Measurements from ENCODE around the gene BAIAP2. TPM values are rescaled to one million over a fixed set of nuclear protein-coding genes. Genes with fewer than 3 reads are reported as not detected.

Gene BAIAP2
- total and polyA plus RNA-seq, 2 of the 13 experiments (the other 11 are each of a cell fraction or from before 2014, with no cell fraction given), result 22.5 to 24.0 TPM

DNA sequence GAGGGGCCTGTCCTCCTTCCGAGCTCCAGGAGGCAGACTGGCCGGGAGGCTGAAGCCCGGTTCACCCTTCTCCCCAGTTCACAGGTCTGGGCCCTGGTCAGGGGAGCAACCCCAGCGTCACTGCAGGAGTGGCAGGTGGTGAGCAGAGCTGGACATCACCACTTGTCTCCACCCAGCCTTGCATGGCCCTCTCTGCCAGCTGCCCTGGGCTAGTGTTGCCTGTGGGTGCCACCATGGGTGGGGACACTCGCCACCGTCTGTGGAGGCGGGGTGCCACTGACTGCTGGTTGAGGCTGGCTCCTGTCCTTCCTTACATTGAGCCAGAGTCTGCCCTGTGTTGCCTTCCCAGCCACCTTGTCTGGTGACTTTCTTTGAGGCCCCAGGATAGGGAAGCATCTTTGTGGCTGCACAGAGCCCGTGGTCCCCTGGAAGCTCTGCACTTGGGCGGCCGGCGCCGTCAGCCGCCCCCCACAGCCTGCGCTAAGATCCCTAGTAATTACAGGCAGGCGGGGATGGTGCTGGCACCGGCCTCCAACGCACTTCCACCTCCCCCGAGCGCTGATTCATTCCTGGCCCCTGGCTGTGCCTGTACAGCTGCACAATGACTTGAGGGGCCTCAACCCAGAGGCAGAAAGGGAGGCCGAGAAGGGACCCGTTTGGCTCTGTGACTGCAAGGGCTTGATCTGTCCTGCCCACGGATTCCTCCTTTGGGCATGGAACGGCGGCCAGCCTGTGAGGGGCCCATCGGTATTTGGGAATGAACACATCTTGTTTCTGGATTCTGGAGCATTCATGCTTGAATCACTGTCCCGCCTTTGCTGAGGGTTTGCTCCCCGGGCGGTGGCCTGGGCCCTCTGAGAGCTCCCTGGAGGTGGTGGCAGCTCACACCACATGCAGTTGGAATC lies 5.2 kb downstream of the BAIAP2 start (continued):
- TF ChIP-seq, protein P1, sequence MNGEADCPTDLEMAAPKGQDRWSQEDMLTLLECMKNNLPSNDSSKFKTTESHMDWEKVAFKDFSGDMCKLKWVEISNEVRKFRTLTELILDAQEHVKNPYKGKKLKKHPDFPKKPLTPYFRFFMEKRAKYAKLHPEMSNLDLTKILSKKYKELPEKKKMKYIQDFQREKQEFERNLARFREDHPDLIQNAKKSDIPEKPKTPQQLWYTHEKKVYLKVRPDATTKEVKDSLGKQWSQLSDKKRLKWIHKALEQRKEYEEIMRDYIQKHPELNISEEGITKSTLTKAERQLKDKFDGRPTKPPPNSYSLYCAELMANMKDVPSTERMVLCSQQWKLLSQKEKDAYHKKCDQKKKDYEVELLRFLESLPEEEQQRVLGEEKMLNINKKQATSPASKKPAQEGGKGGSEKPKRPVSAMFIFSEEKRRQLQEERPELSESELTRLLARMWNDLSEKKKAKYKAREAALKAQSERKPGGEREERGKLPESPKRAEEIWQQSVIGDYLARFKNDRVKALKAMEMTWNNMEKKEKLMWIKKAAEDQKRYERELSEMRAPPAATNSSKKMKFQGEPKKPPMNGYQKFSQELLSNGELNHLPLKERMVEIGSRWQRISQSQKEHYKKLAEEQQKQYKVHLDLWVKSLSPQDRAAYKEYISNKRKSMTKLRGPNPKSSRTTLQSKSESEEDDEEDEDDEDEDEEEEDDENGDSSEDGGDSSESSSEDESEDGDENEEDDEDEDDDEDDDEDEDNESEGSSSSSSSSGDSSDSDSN (CRISPR knock-in tag; IDR thresholded peaks at IDR 0.05), result 0 out of 2 replicates have a peak, but pooled peaks have one; percentile 34

DNA sequence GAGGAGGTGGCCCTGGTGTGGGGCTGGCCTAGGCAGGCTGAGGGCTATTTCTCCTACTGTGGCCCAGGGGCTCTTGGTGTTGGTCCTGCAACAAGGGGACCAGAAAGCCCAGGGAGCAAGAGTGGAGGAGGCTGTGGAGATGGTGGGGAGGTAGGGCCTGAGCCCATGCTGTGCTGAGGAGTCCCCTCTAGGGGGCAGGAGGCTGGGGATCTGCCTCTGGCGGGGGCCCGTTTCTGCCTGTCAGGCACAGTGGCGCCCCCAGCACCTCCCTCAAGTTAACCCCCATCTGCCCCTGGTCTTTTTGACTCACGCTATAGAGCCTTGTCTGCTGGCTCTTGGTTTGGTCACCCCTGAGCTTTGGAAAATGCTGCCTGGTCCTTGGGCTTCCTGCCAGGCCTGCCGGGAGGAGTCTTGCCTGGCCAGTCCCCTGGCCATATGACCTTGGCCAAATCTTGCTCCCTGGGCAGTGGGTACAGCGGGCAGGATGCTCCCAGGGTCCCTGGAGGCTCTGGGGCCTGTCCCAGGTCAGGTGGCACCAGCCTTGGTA lies 5.9 kb downstream of the BAIAP2 start:
- no TSS peak for BruUV-seq (replicated peaks)
- H3K4me3 ChIP-seq (replicated peaks in 1 of 3; ENCODE audit: insufficient read depth in 1 of 3, low read depth in 2 of 3, low read length in 3 of 3), result no peak overlapping the region
- peak; percentile 13 for ATAC-seq
- TF ChIP-seq SP5 (CRISPR knock-in tag; IDR thresholded peaks at IDR 0.05; ENCODE audit: borderline replicate concordance, low read depth) (no peak), RBM39 (IDR thresholded peaks at IDR 0.05; ENCODE audit: low read depth, low read length, poor library complexity, severe bottlenecking) (peak; percentile 35), ZNF652 (CRISPR knock-in tag; IDR thresholded peaks at IDR 0.05; ENCODE audit: borderline replicate concordance, low read depth) (peak; percentile 42; the same call in 1 of the 2 replicates), ZNF263 (CRISPR knock-in tag; IDR thresholded peaks at IDR 0.05) (peak; percentile 14; the same call in 1 of the 2 replicates)
- TF ChIP-seq, protein P2, sequence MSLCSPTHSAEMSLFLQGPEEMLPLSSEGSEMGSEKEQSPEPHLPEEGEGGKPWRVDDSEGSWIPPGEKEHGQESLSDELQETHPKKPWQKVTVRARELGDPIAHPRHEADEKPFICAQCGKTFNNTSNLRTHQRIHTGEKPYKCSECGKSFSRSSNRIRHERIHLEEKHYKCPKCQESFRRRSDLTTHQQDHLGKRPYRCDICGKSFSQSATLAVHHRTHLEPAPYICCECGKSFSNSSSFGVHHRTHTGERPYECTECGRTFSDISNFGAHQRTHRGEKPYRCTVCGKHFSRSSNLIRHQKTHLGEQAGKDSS (CRISPR knock-in tag; IDR thresholded peaks at IDR 0.05; ENCODE audit: borderline replicate concordance, low read depth), result peak; percentile 35; the same call in 1 of the 2 replicates
- TF ChIP-seq, protein P3, sequence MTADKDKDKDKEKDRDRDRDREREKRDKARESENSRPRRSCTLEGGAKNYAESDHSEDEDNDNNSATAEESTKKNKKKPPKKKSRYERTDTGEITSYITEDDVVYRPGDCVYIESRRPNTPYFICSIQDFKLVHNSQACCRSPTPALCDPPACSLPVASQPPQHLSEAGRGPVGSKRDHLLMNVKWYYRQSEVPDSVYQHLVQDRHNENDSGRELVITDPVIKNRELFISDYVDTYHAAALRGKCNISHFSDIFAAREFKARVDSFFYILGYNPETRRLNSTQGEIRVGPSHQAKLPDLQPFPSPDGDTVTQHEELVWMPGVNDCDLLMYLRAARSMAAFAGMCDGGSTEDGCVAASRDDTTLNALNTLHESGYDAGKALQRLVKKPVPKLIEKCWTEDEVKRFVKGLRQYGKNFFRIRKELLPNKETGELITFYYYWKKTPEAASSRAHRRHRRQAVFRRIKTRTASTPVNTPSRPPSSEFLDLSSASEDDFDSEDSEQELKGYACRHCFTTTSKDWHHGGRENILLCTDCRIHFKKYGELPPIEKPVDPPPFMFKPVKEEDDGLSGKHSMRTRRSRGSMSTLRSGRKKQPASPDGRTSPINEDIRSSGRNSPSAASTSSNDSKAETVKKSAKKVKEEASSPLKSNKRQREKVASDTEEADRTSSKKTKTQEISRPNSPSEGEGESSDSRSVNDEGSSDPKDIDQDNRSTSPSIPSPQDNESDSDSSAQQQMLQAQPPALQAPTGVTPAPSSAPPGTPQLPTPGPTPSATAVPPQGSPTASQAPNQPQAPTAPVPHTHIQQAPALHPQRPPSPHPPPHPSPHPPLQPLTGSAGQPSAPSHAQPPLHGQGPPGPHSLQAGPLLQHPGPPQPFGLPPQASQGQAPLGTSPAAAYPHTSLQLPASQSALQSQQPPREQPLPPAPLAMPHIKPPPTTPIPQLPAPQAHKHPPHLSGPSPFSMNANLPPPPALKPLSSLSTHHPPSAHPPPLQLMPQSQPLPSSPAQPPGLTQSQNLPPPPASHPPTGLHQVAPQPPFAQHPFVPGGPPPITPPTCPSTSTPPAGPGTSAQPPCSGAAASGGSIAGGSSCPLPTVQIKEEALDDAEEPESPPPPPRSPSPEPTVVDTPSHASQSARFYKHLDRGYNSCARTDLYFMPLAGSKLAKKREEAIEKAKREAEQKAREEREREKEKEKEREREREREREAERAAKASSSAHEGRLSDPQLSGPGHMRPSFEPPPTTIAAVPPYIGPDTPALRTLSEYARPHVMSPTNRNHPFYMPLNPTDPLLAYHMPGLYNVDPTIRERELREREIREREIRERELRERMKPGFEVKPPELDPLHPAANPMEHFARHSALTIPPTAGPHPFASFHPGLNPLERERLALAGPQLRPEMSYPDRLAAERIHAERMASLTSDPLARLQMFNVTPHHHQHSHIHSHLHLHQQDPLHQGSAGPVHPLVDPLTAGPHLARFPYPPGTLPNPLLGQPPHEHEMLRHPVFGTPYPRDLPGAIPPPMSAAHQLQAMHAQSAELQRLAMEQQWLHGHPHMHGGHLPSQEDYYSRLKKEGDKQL (CRISPR knock-in tag; IDR thresholded peaks at IDR 0.05; ENCODE audit: low read depth), result no peak
- TF ChIP-seq, protein P4, sequence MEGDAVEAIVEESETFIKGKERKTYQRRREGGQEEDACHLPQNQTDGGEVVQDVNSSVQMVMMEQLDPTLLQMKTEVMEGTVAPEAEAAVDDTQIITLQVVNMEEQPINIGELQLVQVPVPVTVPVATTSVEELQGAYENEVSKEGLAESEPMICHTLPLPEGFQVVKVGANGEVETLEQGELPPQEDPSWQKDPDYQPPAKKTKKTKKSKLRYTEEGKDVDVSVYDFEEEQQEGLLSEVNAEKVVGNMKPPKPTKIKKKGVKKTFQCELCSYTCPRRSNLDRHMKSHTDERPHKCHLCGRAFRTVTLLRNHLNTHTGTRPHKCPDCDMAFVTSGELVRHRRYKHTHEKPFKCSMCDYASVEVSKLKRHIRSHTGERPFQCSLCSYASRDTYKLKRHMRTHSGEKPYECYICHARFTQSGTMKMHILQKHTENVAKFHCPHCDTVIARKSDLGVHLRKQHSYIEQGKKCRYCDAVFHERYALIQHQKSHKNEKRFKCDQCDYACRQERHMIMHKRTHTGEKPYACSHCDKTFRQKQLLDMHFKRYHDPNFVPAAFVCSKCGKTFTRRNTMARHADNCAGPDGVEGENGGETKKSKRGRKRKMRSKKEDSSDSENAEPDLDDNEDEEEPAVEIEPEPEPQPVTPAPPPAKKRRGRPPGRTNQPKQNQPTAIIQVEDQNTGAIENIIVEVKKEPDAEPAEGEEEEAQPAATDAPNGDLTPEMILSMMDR (CRISPR knock-in tag; IDR thresholded peaks at IDR 0.05), result peak; percentile 72

More for the DNA sequence above, 5.9 kb downstream of the BAIAP2 start:
- no peaks in the 10 kb centered on the region; a peak in 1 of 5 replicates for H3K27me3 ChIP-seq (ENCODE audit: control insufficient read depth in 1 of 2, insufficient read depth in 2 of 2, low read length in 2 of 2)
- H3K27ac ChIP-seq (ENCODE audit: extremely low read length, insufficient read depth, low read length), result no peak overlapping the region
- ChIA-PET POLR2A (no interaction called here), CTCF (ENCODE audit: low intra/inter-chr PET ratio, low total read pairs) (interaction anchor here (0.9 to 1.8 kb wide), 2 partner anchors 57 to 61 kb away, joined by 3 to 8 read pairs; no protein-coding TSS in a partner anchor)
- peaks cover 82% of the 10 kb centered on the region for H3K79me2 ChIP-seq (ENCODE audit: insufficient read depth, low read length)
- DNase-seq (ENCODE audit: low spot score), result peak; percentile 37
- intact Hi-C loops (cut with micrococcal nuclease; ENCODE audit: unreplicated experiment) (loop anchor here (5.0 kb wide), 1 partner anchor 49 kb away; the partner anchor contains the start of gene CHMP6), in situ Hi-C loops (cut with HindIII; ENCODE audit: extremely low pct_ligation_motif_present, low pct_unique_long_range_greater_than_20kb) (loop anchor here (5.0 kb wide), 1 partner anchor 41 kb away; no protein-coding TSS in a partner anchor)
- FAIRE-seq, result peak; percentile 57
- peaks cover 0 to 4% of the 10 kb centered on the region in 2 experiments; a peak in 3 of 5 replicates for H3K36me3 ChIP-seq (replicated peaks in 1 of 2; ENCODE audit: control insufficient read depth in 1 of 2, insufficient read depth in 2 of 2, low read length in 2 of 2)
- 0 out of 2 replicates have a peak overlapping the region, but pooled peaks have one; percentile 2 for H3K4me2 ChIP-seq (ENCODE audit: low read depth, low read length)
- no peak overlapping the region for H2AFZ ChIP-seq (ENCODE audit: low read length)
- no peak overlapping the region for H3K9ac ChIP-seq (ENCODE audit: insufficient read depth, low read depth, low read length)
- peaks cover 45% of the 10 kb centered on the region for H4K20me1 ChIP-seq (ENCODE audit: insufficient read depth, low read length)
- WGBS (ENCODE audit: low lambda C conversion rate), result 71% methylated on average over 4 of the region's 6 CpGs
- peaks cover 98% of the 10 kb centered on the region for H3K4me1 ChIP-seq (ENCODE audit: insufficient read depth, low read length)
- H3K9me3 ChIP-seq (ENCODE audit: low read length), result no peaks in the 10 kb centered on the region
